Activated CD8-positive, alpha-beta T cell treated with anti-CD3 and anti-CD28 coated beads for 36 hours (primary cell): ENCODE data around the gene TM4SF4. TPM values are rescaled to one million over a fixed set of nuclear protein-coding genes. Genes with fewer than 3 reads are reported as not detected.

Experiments used
- ATAC-seq: fragments of 200-7000 bp; cut with Tn5 transposase; one replicate; pipeline ENCODE4 v1.10.0; 2021; ENCODE audit warnings: mild to moderate bottlenecking, moderate library complexity
- CTCF ChIA-PET: fragments of 350-600 bp; sonication (Branson Sonifier 250); formaldehyde crosslinking; loops from one replicate; lab custom pipeline; 2021; ENCODE audit warnings: antibody characterized with exemption; lab: Charles Lee
- POLR2A ChIA-PET: fragments of 350-600 bp; sonication (Branson Sonifier 250); formaldehyde crosslinking; loops from one replicate; lab custom pipeline; 2021; ENCODE audit warnings: antibody characterized with exemption; lab: Charles Lee
- DNase-seq: peaks from one replicate; pipeline ENCODE4 v3.0.0-alpha.2; 2020
- H3K27ac Mint-ChIP-seq: one replicate; pipeline ENCODE4 v1.8.0; 2021; ENCODE audit warnings: mild to moderate bottlenecking, mixed read lengths
- H3K27me3 Mint-ChIP-seq: one replicate; pipeline ENCODE4 v1.8.0; 2021; ENCODE audit warnings: mixed read lengths
- H3K36me3 Mint-ChIP-seq: one replicate; pipeline ENCODE4 v1.8.0; 2021; ENCODE audit warnings: low read depth, mixed read lengths
- H3K4me1 Mint-ChIP-seq: one replicate; pipeline ENCODE4 v1.8.0; 2021; ENCODE audit warnings: low read depth, mixed read lengths
- H3K4me3 Mint-ChIP-seq: one replicate; pipeline ENCODE4 v1.8.0; 2021; ENCODE audit warnings: mild to moderate bottlenecking, moderate library complexity, mixed read lengths
- H3K9me3 Mint-ChIP-seq: one replicate; pipeline ENCODE4 v1.8.0; 2021; ENCODE audit warnings: mixed read lengths
- intact Hi-C: fragments of 100-400 bp; cut with micrococcal nuclease; formaldehyde crosslinking; loops from one replicate; pipeline ENCODE4 v1.10.0; 2022
- total RNA-seq, 2 experiments: library from RNA; stranded (reverse); gene quantifications; one replicate each; pipeline ENCODE4 v1.2.3, GENCODE V29; 2021
- TF ChIP-seq, protein P1 (sequence below): fragments of 200-600 bp; IDR thresholded peaks from one replicate; pipeline ENCODE4 v1.8.0; 2022; ENCODE audit warnings: antibody characterized with exemption, mild to moderate bottlenecking

The TM4SF4 gene
- total RNA-seq, 2 experiments from 2014 or later, result not detected

DNA sequence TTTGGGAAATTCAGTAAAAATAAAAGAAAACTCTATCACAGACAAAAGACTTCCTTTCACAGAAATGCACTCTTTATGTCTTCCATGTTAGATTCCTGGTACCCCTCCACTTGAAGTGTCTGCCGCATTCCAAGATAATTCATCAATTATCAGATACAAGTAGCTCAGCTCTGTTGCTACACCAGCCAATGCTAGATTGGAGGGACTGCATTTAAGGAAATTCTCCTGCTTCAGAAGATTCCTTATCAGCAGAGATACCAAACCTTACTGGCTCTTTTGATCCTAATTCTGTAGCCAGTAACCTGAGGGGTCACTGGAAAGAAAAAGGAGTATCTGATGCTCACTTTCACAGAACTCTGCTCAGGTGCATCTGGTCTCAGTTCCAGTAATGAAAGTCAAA lies 63.9 kb downstream of the TM4SF4 start:
- ChIA-PET CTCF (no interaction called here), POLR2A (no interaction called here)
- H3K27me3 Mint-ChIP-seq, result peaks cover 3% of the 10 kb centered on the region
- no peak overlapping the region for H3K4me3 Mint-ChIP-seq
- H3K36me3 Mint-ChIP-seq, result no peaks in the 10 kb centered on the region
- ATAC-seq, result no peak
- H3K9me3 Mint-ChIP-seq, result no peaks in the 10 kb centered on the region
- DNase-seq, result no peak
- intact Hi-C loops, result no loop called here
- TF ChIP-seq, protein P1, sequence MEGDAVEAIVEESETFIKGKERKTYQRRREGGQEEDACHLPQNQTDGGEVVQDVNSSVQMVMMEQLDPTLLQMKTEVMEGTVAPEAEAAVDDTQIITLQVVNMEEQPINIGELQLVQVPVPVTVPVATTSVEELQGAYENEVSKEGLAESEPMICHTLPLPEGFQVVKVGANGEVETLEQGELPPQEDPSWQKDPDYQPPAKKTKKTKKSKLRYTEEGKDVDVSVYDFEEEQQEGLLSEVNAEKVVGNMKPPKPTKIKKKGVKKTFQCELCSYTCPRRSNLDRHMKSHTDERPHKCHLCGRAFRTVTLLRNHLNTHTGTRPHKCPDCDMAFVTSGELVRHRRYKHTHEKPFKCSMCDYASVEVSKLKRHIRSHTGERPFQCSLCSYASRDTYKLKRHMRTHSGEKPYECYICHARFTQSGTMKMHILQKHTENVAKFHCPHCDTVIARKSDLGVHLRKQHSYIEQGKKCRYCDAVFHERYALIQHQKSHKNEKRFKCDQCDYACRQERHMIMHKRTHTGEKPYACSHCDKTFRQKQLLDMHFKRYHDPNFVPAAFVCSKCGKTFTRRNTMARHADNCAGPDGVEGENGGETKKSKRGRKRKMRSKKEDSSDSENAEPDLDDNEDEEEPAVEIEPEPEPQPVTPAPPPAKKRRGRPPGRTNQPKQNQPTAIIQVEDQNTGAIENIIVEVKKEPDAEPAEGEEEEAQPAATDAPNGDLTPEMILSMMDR, result no peak
- H3K4me1 Mint-ChIP-seq, result no peaks in the 10 kb centered on the region
- no peak overlapping the region for H3K27ac Mint-ChIP-seq

DNA sequence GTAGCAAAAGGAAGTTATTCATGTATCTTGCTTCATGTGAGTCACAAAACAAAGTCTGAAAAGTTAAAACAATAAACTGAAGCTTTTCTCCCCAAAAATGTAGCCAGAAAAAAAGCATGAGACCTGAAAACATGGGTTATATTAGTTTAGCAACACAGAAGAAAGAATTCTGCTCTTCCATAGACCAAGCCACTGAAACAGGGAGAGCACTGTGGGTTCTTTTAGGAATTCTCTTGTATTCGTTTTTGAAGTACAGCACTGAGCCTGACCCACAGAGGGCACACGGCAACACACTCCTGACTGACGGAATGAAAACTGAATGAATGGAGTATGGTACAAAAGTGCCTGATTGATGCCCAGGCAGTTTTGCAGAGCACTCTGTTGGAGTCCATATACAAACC lies 66.6 kb downstream of the TM4SF4 start:
- Mint-ChIP-seq H3K27me3 (peaks cover 3% of the 10 kb centered on the region), H3K4me1 (no peaks in the 10 kb centered on the region), H3K27ac (no peak overlapping the region), H3K36me3 (no peaks in the 10 kb centered on the region), H3K4me3 (no peak overlapping the region), H3K9me3 (no peaks in the 10 kb centered on the region)
- TF ChIP-seq, protein P1, result no peak
- CTCF ChIA-PET, result interaction anchor here (1.1 kb wide), 2 partner anchors 9 to 12 kb away, joined by 3 read pairs; no protein-coding TSS in a partner anchor
- intact Hi-C loops, result no loop called here
- POLR2A ChIA-PET, result no interaction called here
- ATAC-seq (no peak), DNase-seq (no peak)

DNA sequence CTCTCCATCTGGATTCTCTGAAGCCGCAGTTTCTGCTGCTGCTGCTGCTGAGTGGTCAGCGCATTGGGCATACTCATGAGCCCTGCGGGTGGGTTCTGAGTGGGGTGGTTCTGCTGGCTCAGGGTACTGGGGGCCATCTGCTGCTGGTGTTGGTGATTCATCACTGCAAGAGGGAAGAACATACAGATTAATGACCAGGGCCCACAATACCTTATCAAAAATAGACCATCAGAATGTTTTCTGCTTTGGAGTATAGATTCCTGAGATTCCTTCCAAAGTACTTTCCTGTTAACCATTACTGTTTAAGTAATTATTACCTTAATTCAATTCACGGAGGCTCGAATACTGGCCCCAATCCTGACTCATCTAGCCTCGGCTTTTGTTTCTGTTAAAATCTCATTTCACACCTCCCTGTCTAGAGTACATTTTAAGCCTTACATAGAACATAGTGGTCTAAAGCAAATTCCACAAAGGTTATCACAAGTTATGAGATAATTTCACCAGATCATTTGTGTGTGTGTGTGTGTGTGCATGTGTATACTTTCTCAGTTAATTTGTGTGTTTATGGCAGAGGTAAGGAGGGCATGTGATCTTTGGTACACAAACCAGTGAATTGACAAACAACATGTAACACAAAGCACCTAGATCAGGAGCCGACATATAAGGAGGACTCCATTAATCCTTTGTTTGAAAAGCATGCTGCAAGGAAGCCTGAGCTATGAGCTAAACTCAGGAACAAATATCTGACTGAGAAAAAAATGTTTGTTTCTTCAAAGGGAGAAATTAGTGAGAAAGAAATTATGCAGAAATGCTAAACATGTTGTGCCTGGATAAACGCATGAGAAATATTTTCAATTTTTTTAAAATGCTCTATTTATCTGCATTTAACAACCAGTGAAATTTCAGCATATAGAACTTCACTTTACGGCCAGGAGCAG lies 68.1 kb downstream of the TM4SF4 start:
- H3K4me1 Mint-ChIP-seq, result no peaks in the 10 kb centered on the region
- H3K27me3 Mint-ChIP-seq, result peaks cover 4% of the 10 kb centered on the region
- ChIA-PET POLR2A (no interaction called here), CTCF (interaction anchor here (1.1 kb wide), 1 partner anchor 10 kb away, joined by 3 read pairs; no protein-coding TSS in a partner anchor)
- H3K4me3 Mint-ChIP-seq, result no peak overlapping the region
- intact Hi-C loops, result no loop called here
- TF ChIP-seq, protein P1, result no peak
- DNase-seq (no peak), ATAC-seq (no peak)
- no peaks in the 10 kb centered on the region for H3K36me3 Mint-ChIP-seq
- no peaks in the 10 kb centered on the region for H3K9me3 Mint-ChIP-seq
- H3K27ac Mint-ChIP-seq, result no peak overlapping the region

DNA sequence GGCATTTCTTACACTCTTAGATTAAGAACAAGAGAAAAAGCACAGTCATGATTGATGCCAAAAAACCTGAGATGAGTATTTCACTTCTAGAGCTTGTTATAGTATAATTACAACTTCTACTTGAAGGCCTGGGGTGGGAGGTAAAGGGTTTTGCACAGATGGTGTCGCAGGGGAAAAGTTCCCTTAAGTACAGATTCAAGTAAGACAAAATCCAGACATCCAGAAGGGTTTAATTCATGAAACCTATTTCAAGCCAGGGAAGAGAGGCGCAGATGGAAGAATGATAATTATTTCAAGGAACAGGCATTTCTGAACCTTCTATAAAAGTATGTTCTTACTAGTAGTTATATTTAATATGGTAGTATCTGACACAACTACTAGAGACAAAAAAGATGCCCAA lies 70.6 kb downstream of the TM4SF4 start:
- ATAC-seq (no peak), DNase-seq (no peak)
- CTCF ChIA-PET, result no interaction called here
- POLR2A ChIA-PET, result interaction anchor here (0.7 kb wide), 1 partner anchor 9 kb away, joined by 3 read pairs; no protein-coding TSS in a partner anchor
- no peak overlapping the region for H3K27ac Mint-ChIP-seq
- no peaks in the 10 kb centered on the region for H3K9me3 Mint-ChIP-seq
- intact Hi-C loops, result no loop called here
- TF ChIP-seq, protein P1, result no peak
- H3K4me1 Mint-ChIP-seq, result no peaks in the 10 kb centered on the region
- no peaks in the 10 kb centered on the region for H3K36me3 Mint-ChIP-seq
- no peak overlapping the region for H3K4me3 Mint-ChIP-seq
- H3K27me3 Mint-ChIP-seq, result peaks cover 8% of the 10 kb centered on the region

DNA sequence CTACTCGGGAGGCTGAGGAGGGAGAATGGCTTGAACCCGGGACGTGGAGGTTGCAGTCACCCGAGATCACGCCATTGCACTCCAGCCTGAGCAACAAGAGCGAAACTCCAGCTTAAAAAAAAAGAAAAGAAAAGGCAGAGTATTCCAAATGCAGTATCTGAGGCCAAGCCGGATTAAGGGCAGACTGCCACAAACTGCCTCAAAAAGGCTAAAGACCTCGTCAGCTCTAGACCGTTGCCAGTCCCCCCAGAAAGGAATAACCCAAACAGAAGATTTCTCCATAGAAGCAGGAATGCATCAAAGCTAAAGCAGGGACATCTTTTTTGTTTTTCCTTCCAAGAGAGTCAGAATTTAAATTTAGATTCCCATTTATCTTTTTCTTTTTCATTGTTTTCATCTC lies 72.9 kb downstream of the TM4SF4 start:
- no peak overlapping the region for H3K27ac Mint-ChIP-seq
- ATAC-seq, result no peak

More for the DNA sequence above, 72.9 kb downstream of the TM4SF4 start:
- TF ChIP-seq, protein P1, result no peak
- peaks cover 7% of the 10 kb centered on the region for H3K27me3 Mint-ChIP-seq
- ChIA-PET CTCF (no interaction called here), POLR2A (no interaction called here)
- H3K36me3 Mint-ChIP-seq, result no peaks in the 10 kb centered on the region
- no peaks in the 10 kb centered on the region for H3K9me3 Mint-ChIP-seq
- DNase-seq, result no peak
- no peaks in the 10 kb centered on the region for H3K4me1 Mint-ChIP-seq
- intact Hi-C loops, result no loop called here
- H3K4me3 Mint-ChIP-seq, result no peak overlapping the region
